IMR-90 (cell line): ENCODE results near the gene SEPTIN2. TPM values are rescaled to one million over a fixed set of nuclear protein-coding genes. Genes with fewer than 3 reads are reported as not detected.

Experiments used
- ATAC-seq: fragments of 200-7000 bp; cut with Tn5 transposase; 2 replicates; pipeline ENCODE4 v1.9.1; 2020; ENCODE audit warnings: low read depth, mild to moderate bottlenecking, moderate library complexity
- BruUV-seq: library from RNA; stranded (reverse); fragments of 400-500 nt; replicated peaks from 2 replicates; lab custom pipeline; 2021; lab: Mats Ljungman, UMichigan
- CTCF ChIA-PET: fragments of 300-600 bp; formaldehyde crosslinking; extraction: SDS; loops from one replicate; lab custom pipeline; 2021; ENCODE audit warnings: antibody characterized with exemption; lab: Yijun Ruan, JAX
- POLR2A ChIA-PET: fragments of 300-600 bp; sonication (Branson Sonifier 250); formaldehyde crosslinking; loops from one replicate; lab custom pipeline; 2022; ENCODE audit warnings: antibody characterized with exemption; ENCODE audit not compliant: unreplicated experiment; lab: Charles Lee
- DNase-seq: peaks from one replicate; pipeline ENCODE4 v3.0.0; 2013
- H2AFZ ChIP-seq: replicated peaks from 2 replicates; pipeline ENCODE3; 2013; ENCODE audit warnings: low read length, mild to moderate bottlenecking; ENCODE audit not compliant: poor library complexity
- H2AK5ac ChIP-seq: 2 replicates; pipeline ENCODE4 v1.6.1; 2013; ENCODE audit warnings: low read depth, low read length, inconsistent platforms
- H2AK9ac ChIP-seq: replicated peaks from 2 replicates; pipeline ENCODE3; 2013; ENCODE audit warnings: mild to moderate bottlenecking, low read depth, low read length, moderate library complexity; ENCODE audit not compliant: poor library complexity
- H2BK120ac ChIP-seq: 2 replicates; pipeline ENCODE4 v1.6.1; 2013; ENCODE audit warnings: low read depth, low read length, inconsistent platforms
- H2BK15ac ChIP-seq: 3 replicates; pipeline ENCODE4 v1.6.1; 2013; ENCODE audit warnings: low read depth, low read length, inconsistent platforms
- H2BK20ac ChIP-seq: 2 replicates; pipeline ENCODE4 v1.6.1; 2013; ENCODE audit warnings: low read depth, mild to moderate bottlenecking, inconsistent platforms, low read length, moderate library complexity
- H2BK5ac ChIP-seq: 2 replicates; pipeline ENCODE4 v1.6.1; 2013; ENCODE audit warnings: mild to moderate bottlenecking, low read depth, low read length, inconsistent platforms; ENCODE audit not compliant: poor library complexity, severe bottlenecking
- H3K14ac ChIP-seq: replicated peaks from 2 replicates; pipeline ENCODE4 v1.6.1; 2013; ENCODE audit warnings: low read depth, low read length, inconsistent platforms
- H3K18ac ChIP-seq: 2 replicates; pipeline ENCODE4 v1.6.1; 2013; ENCODE audit warnings: low read depth, low read length, control low read depth
- H3K23ac ChIP-seq: 2 replicates; pipeline ENCODE4 v1.6.1; 2013; ENCODE audit warnings: low read depth, low read length, inconsistent platforms
- H3K27ac ChIP-seq: 2 replicates; pipeline ENCODE4 v1.5.1; 2013; ENCODE audit warnings: mild to moderate bottlenecking, control low read depth, low read length; ENCODE audit not compliant: insufficient read depth
- H3K27me3 ChIP-seq: 2 replicates; pipeline ENCODE4 v1.6.1; 2013; ENCODE audit warnings: low read length; ENCODE audit not compliant: control insufficient read depth, insufficient read depth
- H3K36me3 ChIP-seq: 2 replicates; pipeline ENCODE4 v1.6.1; 2013; ENCODE audit warnings: low read length, mixed read lengths; ENCODE audit not compliant: control insufficient read depth, insufficient read depth
- H3K4ac ChIP-seq: 2 replicates; pipeline ENCODE4 v1.6.1; 2013; ENCODE audit warnings: low read depth, low read length, inconsistent platforms
- H3K4me1 ChIP-seq: 2 replicates; pipeline ENCODE4 v1.6.1; 2013; ENCODE audit warnings: low read length, mixed read lengths; ENCODE audit not compliant: control insufficient read depth, insufficient read depth
- H3K4me2 ChIP-seq: 2 replicates; pipeline ENCODE4 v1.6.1; 2013; ENCODE audit warnings: low read depth, mild to moderate bottlenecking, control low read depth, low read length, moderate library complexity
- H3K4me3 ChIP-seq: 2 replicates; pipeline ENCODE4 v1.5.1; 2013; ENCODE audit warnings: low read depth, mild to moderate bottlenecking, control low read depth, low read length, moderate library complexity; ENCODE audit not compliant: insufficient read depth
- H3K56ac ChIP-seq: 2 replicates; pipeline ENCODE4 v1.6.1; 2013; ENCODE audit warnings: low read length, inconsistent platforms; ENCODE audit not compliant: insufficient read depth; ENCODE audit errors: extremely low read depth
- H3K79me1 ChIP-seq, 2 experiments: 2 replicates each; pipeline ENCODE4 v1.6.1; 2013; ENCODE audit warnings: low read length in 2 of 2, inconsistent platforms in 1 of 2, low read depth in 1 of 2
- H3K9ac ChIP-seq: 2 replicates; pipeline ENCODE4 v1.6.1; 2013; ENCODE audit warnings: low read depth, low read length, control low read depth
- H3K9me1 ChIP-seq: 2 replicates; pipeline ENCODE4 v1.6.1; 2013; ENCODE audit warnings: low read length, inconsistent platforms; ENCODE audit not compliant: insufficient read depth
- H3K9me3 ChIP-seq: 2 replicates; pipeline ENCODE4 v1.6.1; 2013; ENCODE audit warnings: low read length; ENCODE audit not compliant: control insufficient read depth, insufficient read depth
- H4K20me1 ChIP-seq: 2 replicates; pipeline ENCODE4 v1.6.1; 2013; ENCODE audit warnings: low read length, inconsistent platforms; ENCODE audit not compliant: insufficient read depth
- H4K5ac ChIP-seq: 2 replicates; pipeline ENCODE4 v1.6.1; 2013; ENCODE audit warnings: mild to moderate bottlenecking, low read depth, low read length, control low read depth
- H4K8ac ChIP-seq, 2 experiments: 2 replicates each; pipeline ENCODE4 v1.6.1; 2013; ENCODE audit warnings: low read depth in 2 of 2, low read length in 2 of 2, control low read depth in 1 of 2, inconsistent platforms in 1 of 2
- H4K91ac ChIP-seq: 2 replicates; pipeline ENCODE4 v1.6.1; 2013; ENCODE audit warnings: low read depth, low read length, inconsistent platforms; ENCODE audit not compliant: insufficient read depth
- CEBPB ChIP-seq: IDR thresholded peaks from 2 replicates; pipeline ENCODE4 v1.6.1; 2012; ENCODE audit warnings: low read depth, low read length, improper control_type of control experiment
- CHD1 ChIP-seq: IDR thresholded peaks from 2 replicates; pipeline ENCODE4 v1.6.1; 2012; ENCODE audit warnings: low read depth, low read length, improper control_type of control experiment
- MXI1 ChIP-seq: IDR thresholded peaks from 2 replicates; pipeline ENCODE4 v1.6.1; 2012; ENCODE audit warnings: low read depth, mild to moderate bottlenecking, low read length, moderate library complexity, borderline replicate concordance
- RCOR1 ChIP-seq: IDR thresholded peaks from 2 replicates; pipeline ENCODE4 v1.6.1; 2012; ENCODE audit warnings: mild to moderate bottlenecking, low read length, improper control_type of control experiment; ENCODE audit not compliant: insufficient replicate concordance
- WGBS, 2 experiments: methylation state at CpG; one replicate each; pipeline versions ENCODE4 v1.1.5 to v1.1.7; 2013; ENCODE audit warnings: missing lambda C conversion rate in 2 of 2; ENCODE audit not compliant: insufficient read length in 1 of 2; ENCODE audit errors: extremely low coverage in 2 of 2; 5-methylcytosine and 5-hydroxymethylcytosine counted together
- dilution Hi-C: fragments of 300-500 bp; cut with HindIII; formaldehyde crosslinking; loops from one replicate; pipeline ENCODE4 v1.14.3; 2018; ENCODE audit warnings: low sequenced_read_pairs; ENCODE audit not compliant: unreplicated experiment
- in situ Hi-C: fragments of 300-500 bp; cut with MboI; formaldehyde crosslinking; loops from 3 replicates; pipeline ENCODE4 v1.14.3; 2019; ENCODE audit warnings: low sequenced_read_pairs, inconsistent platforms, mixed read lengths
- intact Hi-C: fragments of 100-400 bp; cut with micrococcal nuclease; formaldehyde crosslinking; loops from 2 replicates; pipeline ENCODE4 v1.10.0; 2022
- polyA plus RNA-seq, 3 experiments: library from polyadenylated mRNA; depleted of rRNA; stranded (reverse); fragments of >200 nt; gene quantifications; 2 replicates each; pipeline ENCODE4 v1.2.3, GENCODE V29; 2012; ENCODE audit warnings: low replicate concordance in 1 of 3
- total RNA-seq: library from RNA; depleted of rRNA; stranded (reverse); fragments of >200 nt; gene quantifications from 2 replicates; pipeline ENCODE4 v1.2.3, GENCODE V29; 2012
- TF ChIP-seq, protein P1 (sequence below): fragments of 150-350 bp; IDR thresholded peaks from 2 replicates; pipeline ENCODE4 v1.6.1; 2016; ENCODE audit warnings: low read depth, mild to moderate bottlenecking, low read length, moderate library complexity, borderline replicate concordance

Gene SEPTIN2
- total and polyA plus RNA-seq, 2 of the 4 experiments (the other 2 are of a cell fraction) = 420 to 504 TPM

DNA sequence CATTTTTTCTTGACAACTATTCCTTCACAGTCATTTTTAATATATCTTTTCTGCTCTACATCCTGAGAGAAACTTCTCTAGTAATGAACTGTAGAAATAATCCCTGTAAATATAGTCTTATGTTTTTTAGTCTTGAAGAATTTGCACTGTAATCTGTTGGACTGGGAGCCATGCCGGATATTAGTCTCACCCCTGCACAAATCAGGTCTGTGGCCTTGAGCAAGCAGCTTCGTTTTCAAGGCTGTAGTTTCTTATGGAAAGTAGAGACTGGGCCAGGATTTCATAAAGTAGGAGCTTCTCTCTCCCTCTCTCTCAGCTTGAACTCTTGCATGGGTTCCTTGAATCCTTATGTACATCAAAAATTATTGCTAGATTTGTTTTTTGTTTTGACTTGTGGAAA lies 49.1 kb downstream of the SEPTIN2 start:
- H3K36me3 ChIP-seq = peaks cover 1% of the 10 kb centered on the region; the same call in 1 of the 2 replicates
- no peak overlapping the region for H2AFZ ChIP-seq
- no peaks in the 10 kb centered on the region for H3K27me3 ChIP-seq
- H2BK120ac ChIP-seq = no peak overlapping the region
- no peaks in the 10 kb centered on the region for H3K9me3 ChIP-seq
- no peak overlapping the region for H3K18ac ChIP-seq
- H4K91ac ChIP-seq = no peak overlapping the region
- no CpG with 5 or more reads among the region's 2 CpGs for WGBS, 2 experiments
- H2BK15ac ChIP-seq = no peak overlapping the region
- intact Hi-C loops = no loop called here
- no peak overlapping the region for H4K5ac ChIP-seq
- no peak overlapping the region for H3K23ac ChIP-seq
- no peak for TF ChIP-seq CEBPB
- TF ChIP-seq RCOR1 = no peak
- no peak for TF ChIP-seq MXI1
- TF ChIP-seq, protein P1, sequence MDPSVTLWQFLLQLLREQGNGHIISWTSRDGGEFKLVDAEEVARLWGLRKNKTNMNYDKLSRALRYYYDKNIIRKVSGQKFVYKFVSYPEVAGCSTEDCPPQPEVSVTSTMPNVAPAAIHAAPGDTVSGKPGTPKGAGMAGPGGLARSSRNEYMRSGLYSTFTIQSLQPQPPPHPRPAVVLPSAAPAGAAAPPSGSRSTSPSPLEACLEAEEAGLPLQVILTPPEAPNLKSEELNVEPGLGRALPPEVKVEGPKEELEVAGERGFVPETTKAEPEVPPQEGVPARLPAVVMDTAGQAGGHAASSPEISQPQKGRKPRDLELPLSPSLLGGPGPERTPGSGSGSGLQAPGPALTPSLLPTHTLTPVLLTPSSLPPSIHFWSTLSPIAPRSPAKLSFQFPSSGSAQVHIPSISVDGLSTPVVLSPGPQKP = no peak
- TF ChIP-seq CHD1 = no peak
- no peak overlapping the region for H3K4ac ChIP-seq
- peaks cover 20 to 70% of the 10 kb centered on the region in 2 experiments for H3K79me1 ChIP-seq
- ChIA-PET CTCF (no interaction called here), POLR2A (no interaction called here)
- no peak overlapping the region for H3K56ac ChIP-seq
- H2BK5ac ChIP-seq = no peak overlapping the region
- BruUV-seq = no TSS peak
- no peak overlapping the region for H4K8ac ChIP-seq
- in situ Hi-C loops = no loop called here
- H4K20me1 ChIP-seq = peaks cover 23% of the 10 kb centered on the region
- DNase-seq (no peak), ATAC-seq (no peak)
- no peak overlapping the region for H3K4me2 ChIP-seq
- H2AK9ac ChIP-seq = no peak overlapping the region
- H3K9ac ChIP-seq = no peak overlapping the region
- H3K4me3 ChIP-seq = no peak overlapping the region
- dilution Hi-C loops = no loop called here
- H2AK5ac ChIP-seq = no peak overlapping the region
- H3K27ac ChIP-seq = no peak overlapping the region
- H2BK20ac ChIP-seq = no peak overlapping the region
- peaks cover 3% of the 10 kb centered on the region; the same call in 1 of the 2 replicates for H3K4me1 ChIP-seq
- H3K14ac ChIP-seq = no peak overlapping the region
- H3K9me1 ChIP-seq = peaks cover 15% of the 10 kb centered on the region
